GM19438 (cell line): Measurements from ENCODE around the gene ACOT11.

ENCODE experiments used
- ATAC-seq: cut with Tn5 transposase; IDR thresholded peaks from one replicate; pipeline ENCODE4 v1.9.1; 2021; ENCODE audit warnings: low read depth; ENCODE audit not compliant: unreplicated experiment

ACOT11 gene

GRCh38 chr1:54640863-54641836, 93.1 kb downstream of the ACOT11 start, which contains the start of gene MROH7:
Gene MROH7 (plus strand): TSS chr1:54641786. CDS start chr1:54652927, 11,141 bp downstream.
- ATAC-seq = no peak

GRCh38 chr1:54643736-54644135, 95.7 kb downstream of the ACOT11 start:
- ATAC-seq = no peak

GRCh38 chr1:54645806-54646676, 98.0 kb downstream of the ACOT11 start:
- ATAC-seq = no peak

GRCh38 chr1:54649130-54649898, 101.3 kb downstream of the ACOT11 start:
- no peak for ATAC-seq

- ATAC-seq = no peak
Measured at GRCh38 chr1:54649921-54650320, 101.9 kb downstream of the ACOT11 start.

GRCh38 chr1:54650417-54650816, 102.4 kb downstream of the ACOT11 start:
- ATAC-seq = no peak

- no peak for ATAC-seq
Measured at GRCh38 chr1:54651608-54652007, 103.6 kb downstream of the ACOT11 start.

- no peak for ATAC-seq
Measured at GRCh38 chr1:54652168-54652567, 104.1 kb downstream of the ACOT11 start.

GRCh38 chr1:54653036-54653435, 105.0 kb downstream of the ACOT11 start:
- no peak for ATAC-seq

GRCh38 chr1:54658164-54658913, 110.3 kb downstream of the ACOT11 start:
- no peak for ATAC-seq
